ENCODE measurements around the gene HOPX.
A peak's percentile ranks its signal among the peaks of the same experiment; 100 is the strongest.
"Not testable (repeated sequence)": the region's sequence is repeated elsewhere in the genome, so short reads cannot be mapped to it uniquely, and the experiment has no call there.

Gene HOPX

GRCh38 chr4:56653461-56654237 is 27.4 kb downstream of the HOPX start:
- DNase-seq = peak; percentile 64 to 71

GRCh38 chr4:56652196-56652595 is 28.9 kb downstream of the HOPX start:
- no peak for DNase-seq

GRCh38 chr4:56651056-56651350 is 30.1 kb downstream of the HOPX start:
- no peak for DNase-seq

- peak; percentile 47 to 55 for DNase-seq
Measured at GRCh38 chr4:56650262-56651055, 30.6 kb downstream of the HOPX start.

- DNase-seq = peak in 1 of 2 experiments; percentile 42
Measured at GRCh38 chr4:56649445-56650261, 31.4 kb downstream of the HOPX start.

- DNase-seq = no peak
Measured at GRCh38 chr4:56648824-56649151, 32.3 kb downstream of the HOPX start.

- peak in 1 of 2 experiments; percentile 51 for DNase-seq
Measured at GRCh38 chr4:56648021-56648823, 32.9 kb downstream of the HOPX start.

- DNase-seq = no peak
Measured at GRCh38 chr4:56646341-56646740, 34.8 kb downstream of the HOPX start.

GRCh38 chr4:56643596-56643995 is 37.5 kb downstream of the HOPX start:
- no peak for DNase-seq

GRCh38 chr4:56641494-56642051 is 39.5 kb downstream of the HOPX start:
- no peak for DNase-seq

GRCh38 chr4:56640621-56641493 is 40.2 kb downstream of the HOPX start:
- peak in 1 of 2 experiments; percentile 52 for DNase-seq

GRCh38 chr4:56637791-56638190 is 43.3 kb downstream of the HOPX start:
- no peak for DNase-seq

- no peak for DNase-seq
Measured at GRCh38 chr4:56637154-56637553, 43.9 kb downstream of the HOPX start.

- not testable (repeated sequence) for DNase-seq
Measured at GRCh38 chr4:56634954-56635353, 46.1 kb downstream of the HOPX start.

- no peak for DNase-seq
Measured at GRCh38 chr4:56633486-56633885, 47.6 kb downstream of the HOPX start.

GRCh38 chr4:56630876-56631666 is 50.0 kb downstream of the HOPX start:
- no peak for DNase-seq

GRCh38 chr4:56628592-56628991 is 52.5 kb downstream of the HOPX start:
- no peak for DNase-seq

- no peak for DNase-seq
Measured at GRCh38 chr4:56627985-56628384, 53.1 kb downstream of the HOPX start.

GRCh38 chr4:56627375-56627774 is 53.7 kb downstream of the HOPX start:
- no peak for DNase-seq

- DNase-seq = no peak
Measured at GRCh38 chr4:56626963-56627362, 54.1 kb downstream of the HOPX start.

- DNase-seq = no peak
Measured at GRCh38 chr4:56626420-56626819, 54.7 kb downstream of the HOPX start.

All from activated T-cell treated with anti-CD3 and anti-CD28 coated beads, Interleukin-2, amount 50 U/mL, for 48 hours (primary cell).